H1 (cell line): Measurements from ENCODE around the gene MRPL43. TPM values are rescaled to one million over a fixed set of nuclear protein-coding genes. Genes with fewer than 3 reads are reported as not detected.

ENCODE experiments used
- GTF2F1 ChIP-seq: IDR thresholded peaks from 2 replicates; pipeline ENCODE4 v1.6.1; 2012; ENCODE audit warnings: low read depth, low read length, improper control_type of control experiment, borderline replicate concordance
- JUND ChIP-seq: IDR thresholded peaks from 2 replicates; pipeline ENCODE4 v1.6.1; 2011; ENCODE audit warnings: mild to moderate bottlenecking, improper control_type of control experiment, low read length
- SIX5 ChIP-seq: IDR thresholded peaks from 2 replicates; pipeline ENCODE4 v1.6.1; 2011; ENCODE audit warnings: mild to moderate bottlenecking, low read depth, low read length
- polyA plus RNA-seq, 7 experiments: library from polyadenylated mRNA; depleted of rRNA in 3 of 7; stranded (reverse) in 5 of 7; unstranded in 2 of 7; fragments of >200 nt in 5 of 7; fragments of 200-250 nt in 2 of 7; gene quantifications; 1 replicate in 5 of 7; 2 replicates in 1 of 7; 4 replicates in 1 of 7; pipeline versions ENCODE4 v1.2.1 to v1.2.3, GENCODE V29; 2011 to 2013; ENCODE audit warnings: missing spikeins in 2 of 7, mixed read lengths in 2 of 7
- total RNA-seq: library from RNA; stranded (reverse); fragmentation: NEBNext Ultra II Directional; extraction: Animal tissue kit (Norgen Biotek cat#: 25700); gene quantifications from 2 replicates; pipeline ENCODE4 v1.2.1, GENCODE V29; 2021

MRPL43 gene
- total and polyA plus RNA-seq, 2 of the 8 experiments (the other 6 are each of a cell fraction or from before 2014, with no cell fraction given), result 74.1 to 149 TPM

DNA sequence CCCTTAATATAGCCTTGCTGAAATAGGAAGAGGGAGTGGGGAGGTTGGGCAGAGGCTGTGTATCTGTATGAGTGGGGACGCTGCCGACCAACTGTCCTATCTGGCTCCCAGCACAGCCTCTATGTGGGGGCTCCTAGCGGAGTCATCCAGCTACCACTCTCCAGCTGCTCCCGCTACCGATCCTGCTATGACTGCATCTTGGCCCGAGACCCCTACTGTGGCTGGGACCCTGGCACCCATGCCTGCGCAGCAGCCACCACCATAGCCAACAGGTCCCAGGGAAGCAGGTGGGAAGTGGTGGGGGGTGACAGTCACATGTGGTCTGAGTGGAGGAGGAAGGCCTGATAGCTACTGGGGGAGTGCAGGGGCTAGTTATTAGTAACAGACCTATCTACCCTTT, 6.6 kb downstream of the MRPL43 start (continued):
- TF ChIP-seq SIX5 (no peak), JUND (no peak), GTF2F1 (no peak)
- TF ChIP-seq, all 59 proteins: peak for 0
